ENCODE data around the gene BMS1. TPM values are rescaled to one million over a fixed set of nuclear protein-coding genes. Genes with fewer than 3 reads are reported as not detected.

Gene BMS1
- total RNA-seq, 4 donors from 2014 or later, result 11.6 to 14.9 (median 14.2) TPM

DNA sequence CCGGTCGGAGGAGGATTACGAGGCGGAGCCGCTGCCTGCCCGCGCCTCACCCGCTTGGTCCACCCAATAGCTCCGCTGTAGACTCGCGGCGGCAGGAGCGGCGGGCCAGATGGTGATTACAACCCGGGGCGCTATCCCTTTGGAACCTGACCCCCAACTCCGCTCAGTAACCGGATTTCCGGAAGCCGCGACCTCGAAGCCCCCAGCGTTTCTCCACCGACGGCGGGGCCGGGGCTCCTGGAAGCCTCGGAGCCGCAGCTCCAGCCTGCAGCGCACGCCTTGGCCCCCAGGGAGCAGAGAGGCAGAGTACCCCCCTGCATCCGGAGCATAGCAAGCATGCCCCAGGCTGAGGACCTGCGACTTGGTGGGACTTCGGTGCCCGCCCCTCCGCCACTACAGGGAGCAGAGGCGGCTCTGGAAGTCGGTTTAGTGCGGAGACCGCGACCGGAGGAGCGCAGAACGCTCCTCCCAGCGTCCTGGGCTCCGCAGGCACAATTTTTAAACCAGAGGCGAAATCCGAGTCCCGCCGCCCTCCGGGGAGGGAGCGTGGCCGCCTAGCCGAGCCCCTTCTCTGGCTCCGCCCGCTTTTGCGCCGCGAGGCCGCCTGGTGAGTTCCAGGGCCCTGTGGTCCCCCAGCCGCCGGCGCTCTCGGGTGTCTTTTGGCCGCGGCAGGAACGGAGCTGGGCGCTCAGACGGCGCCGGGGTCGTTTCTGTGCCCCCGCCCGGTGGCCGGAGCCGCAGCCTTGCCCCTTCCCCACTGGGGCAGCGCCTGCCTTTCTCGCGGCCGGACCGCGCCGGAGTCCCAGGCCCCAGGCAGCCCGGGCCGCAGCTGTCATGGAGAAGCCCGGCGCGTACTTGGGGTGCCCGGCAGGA, 28.2 kb upstream of the BMS1 start:
- peaks cover 0 to 32% (median 16%) of the 10 kb centered on the region in 4 donors for H3K4me1 ChIP-seq
- H3K27ac ChIP-seq, result peak overlapping the region in 2 of 4 donors; percentile 50 to 56
- WGBS, 2 donors, result 1% methylated on average over 38 to 44 of the region's 89 CpGs
- no peaks in the 10 kb centered on the region for H3K9me3 ChIP-seq
- H3K36me3 ChIP-seq, result no peaks in the 10 kb centered on the region
- TF ChIP-seq POLR2A (IDR thresholded peaks at IDR 0.05) (no peak), CTCF (IDR thresholded peaks at IDR 0.05) (peak in 1 of 5 experiments; percentile 17), EP300 (IDR thresholded peaks at IDR 0.05) (no peak)
- peak overlapping the region; percentile 40 to 59 (median 51) for H3K4me3 ChIP-seq
- peaks cover 0 to 61% of the 10 kb centered on the region in 2 donors for H3K27me3 ChIP-seq
- no peak for DNase-seq (ENCODE audit: low spot score in 2 of 2)

DNA sequence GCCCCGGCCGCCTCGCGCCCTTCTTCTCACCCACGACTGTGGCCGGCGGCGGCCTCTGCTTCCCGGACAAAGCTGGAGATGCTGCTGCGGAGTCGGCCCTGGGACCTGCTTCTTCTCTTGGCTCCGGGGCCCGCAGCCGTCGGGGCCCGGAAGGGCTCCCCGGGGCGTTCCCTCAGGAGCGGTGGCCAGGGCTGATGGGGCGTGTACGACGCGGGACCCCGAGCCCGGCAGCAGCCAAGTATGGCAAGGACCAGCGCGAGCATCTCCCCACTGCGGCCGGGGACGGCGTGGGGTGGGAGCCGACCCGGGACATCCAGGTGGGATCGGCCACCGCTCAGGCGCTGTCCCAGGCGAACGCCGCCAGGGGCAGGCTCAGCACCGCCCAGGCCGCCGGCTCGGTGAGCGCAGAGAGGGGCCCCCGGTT, 27.6 kb upstream of the BMS1 start:
- WGBS, 2 donors, result 4% methylated on average over 13 to 26 of the region's 45 CpGs
- no peak for DNase-seq (ENCODE audit: low spot score in 2 of 2)
- no peak for TF ChIP-seq POLR2A (IDR thresholded peaks at IDR 0.05)
- TF ChIP-seq CTCF (IDR thresholded peaks at IDR 0.05), result peak in 2 of 5 experiments; percentile 6 to 11
- peak overlapping the region in 1 of 4 donors; percentile 50 for H3K27ac ChIP-seq
- peaks cover 0 to 61% of the 10 kb centered on the region in 2 donors for H3K27me3 ChIP-seq
- H3K4me3 ChIP-seq, result peak overlapping the region; percentile 40 to 59 (median 51)
- H3K36me3 ChIP-seq, result no peaks in the 10 kb centered on the region
- H3K9me3 ChIP-seq, result no peaks in the 10 kb centered on the region
- peaks cover 0 to 32% (median 16%) of the 10 kb centered on the region in 4 donors for H3K4me1 ChIP-seq

DNA sequence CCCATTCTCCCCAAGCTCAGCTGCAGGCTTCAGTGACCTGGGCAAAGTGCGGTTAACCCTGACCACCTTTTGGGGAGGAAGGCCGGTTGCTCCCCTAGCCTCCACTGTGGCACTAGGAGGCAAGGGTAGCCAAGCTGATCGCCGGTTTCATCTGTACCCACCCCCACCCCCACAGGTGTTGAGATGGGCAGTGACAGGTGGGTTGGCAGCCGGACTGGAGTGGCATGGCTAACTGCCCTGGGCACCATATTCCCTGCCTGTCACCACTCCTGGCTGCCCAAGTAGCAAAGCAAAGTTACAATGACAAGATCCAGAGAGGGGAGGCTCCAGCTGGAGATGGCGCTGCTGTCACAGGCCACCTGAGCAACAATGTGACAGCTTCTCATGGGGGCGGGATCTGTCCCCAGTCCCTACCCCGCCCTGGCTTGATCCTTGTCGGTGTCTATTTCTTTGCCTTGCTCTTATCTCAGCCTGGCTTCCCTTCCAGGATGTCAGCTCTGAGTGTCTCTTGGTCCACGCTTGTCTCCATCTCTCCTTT, 27.0 kb upstream of the BMS1 start:
- no peak for TF ChIP-seq CTCF (IDR thresholded peaks at IDR 0.05)
- no peak for TF ChIP-seq EP300 (IDR thresholded peaks at IDR 0.05)
- TF ChIP-seq POLR2A (IDR thresholded peaks at IDR 0.05), result no peak
- 71 to 85% methylated on average over 8 to 10 of the region's 10 CpGs for WGBS, 2 donors

GRCh38 chr10:42767906-42768305, 14.7 kb upstream of the BMS1 start:
- Histone ChIP-seq H3K4me1 (no peaks in the 10 kb centered on the region), H3K27me3 (no peaks in the 10 kb centered on the region), H3K9me3 (peaks cover 0 to 32% (median 0%) of the 10 kb centered on the region in 4 donors), H3K27ac (no peak overlapping the region), H3K36me3 (no peaks in the 10 kb centered on the region), H3K4me3 (no peak overlapping the region)
- no peak for DNase-seq (ENCODE audit: low spot score in 2 of 2)
- TF ChIP-seq EP300 (IDR thresholded peaks at IDR 0.05) (no peak), POLR2A (IDR thresholded peaks at IDR 0.05) (no peak), CTCF (IDR thresholded peaks at IDR 0.05) (no peak)
- 87 to 88% methylated on average over 20 of the region's 20 CpGs for WGBS, 2 donors

More for the DNA sequence above, 27.0 kb upstream of the BMS1 start:
- peaks cover 0 to 32% (median 16%) of the 10 kb centered on the region in 4 donors for H3K4me1 ChIP-seq
- DNase-seq (ENCODE audit: low spot score in 2 of 2), result no peak
- no peaks in the 10 kb centered on the region for H3K36me3 ChIP-seq
- peaks cover 0 to 61% of the 10 kb centered on the region in 2 donors for H3K27me3 ChIP-seq
- H3K27ac ChIP-seq, result no peak overlapping the region
- H3K9me3 ChIP-seq, result no peaks in the 10 kb centered on the region
- H3K4me3 ChIP-seq, result peak overlapping the region in 1 of 4 donors; percentile 59
